NCI-H2081 (cell line): ENCODE measurements around the gene TSEN34.
"Not testable (repeated sequence)": the region's sequence is repeated elsewhere in the genome, so short reads cannot be mapped to it uniquely, and the experiment has no call there.

Experiments
- DNase-seq, 2 experiments: peaks; one replicate each; lab custom pipeline; 2025; lab: John Stamatoyannopoulos, UW

Gene TSEN34

DNA sequence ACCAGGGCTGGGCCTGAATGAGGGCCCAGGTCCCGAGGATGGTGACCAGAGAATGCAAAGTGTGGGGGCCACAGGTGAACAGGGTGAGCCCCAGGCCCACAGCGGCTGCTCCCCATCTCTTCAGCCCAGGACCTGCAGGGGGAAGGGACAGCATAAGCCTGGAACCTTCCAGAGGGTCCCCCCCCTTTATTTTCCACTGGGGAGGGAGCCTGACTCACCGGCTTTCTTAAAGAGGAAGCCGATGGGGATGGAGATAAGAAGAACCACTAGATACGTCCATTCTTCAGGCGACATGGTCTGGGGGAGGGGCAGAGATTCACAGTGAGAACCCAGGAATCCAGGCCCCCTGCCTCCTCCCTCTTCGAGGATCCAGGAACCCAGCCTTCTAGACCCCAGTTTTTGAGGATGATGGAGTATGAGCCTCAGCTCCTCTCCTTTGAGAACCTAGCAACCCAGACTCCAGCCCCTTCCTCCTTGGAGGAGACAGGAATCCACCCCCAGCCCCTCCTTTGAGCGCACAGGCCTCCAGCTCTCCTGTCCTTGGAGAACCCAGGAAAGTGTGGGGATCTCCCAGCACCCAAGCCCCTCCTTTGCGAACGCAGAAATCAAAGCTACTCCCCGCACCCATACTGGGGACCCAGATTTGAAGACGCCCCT lies 2.8 kb upstream of the TSEN34 start:
- no peak for DNase-seq

DNA sequence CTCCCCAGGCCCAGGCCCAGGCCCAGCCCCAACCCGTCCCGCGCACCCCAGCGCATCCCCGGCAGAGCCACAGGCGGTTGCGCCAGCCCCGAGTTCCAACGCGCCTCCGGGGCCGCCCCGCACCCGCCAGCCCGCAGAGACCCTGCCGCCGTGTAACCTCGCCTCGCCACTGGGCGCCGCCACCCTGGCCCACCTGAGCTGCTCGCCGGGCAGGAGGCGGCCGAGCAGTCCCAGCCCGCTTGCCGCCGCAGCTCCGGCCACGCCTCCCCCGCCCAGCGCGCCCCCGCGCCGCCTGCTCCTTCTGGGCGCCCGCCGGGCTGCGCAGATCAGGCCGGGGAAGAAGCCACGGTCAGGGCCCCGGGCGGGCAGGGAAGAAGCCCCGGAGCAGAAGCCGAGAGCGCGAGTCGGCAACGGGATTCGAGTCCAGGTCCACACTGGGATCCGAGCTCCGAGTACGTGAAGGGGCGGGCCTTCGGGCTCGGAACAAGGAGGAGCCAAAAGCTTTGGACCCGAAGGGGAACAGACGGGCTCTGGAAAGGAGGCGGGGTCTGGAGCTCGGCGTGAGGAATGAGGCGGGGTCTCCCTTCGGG lies 1.9 kb upstream of the TSEN34 start, which contains the start of gene MBOAT7:
Gene MBOAT7 (minus strand): TSS at position 436 of the 590 bp plus-strand sequence. CDS start 1,072 bp downstream, outside the sequence.
- peak in 1 of 2 experiments; percentile 54 for DNase-seq

DNA sequence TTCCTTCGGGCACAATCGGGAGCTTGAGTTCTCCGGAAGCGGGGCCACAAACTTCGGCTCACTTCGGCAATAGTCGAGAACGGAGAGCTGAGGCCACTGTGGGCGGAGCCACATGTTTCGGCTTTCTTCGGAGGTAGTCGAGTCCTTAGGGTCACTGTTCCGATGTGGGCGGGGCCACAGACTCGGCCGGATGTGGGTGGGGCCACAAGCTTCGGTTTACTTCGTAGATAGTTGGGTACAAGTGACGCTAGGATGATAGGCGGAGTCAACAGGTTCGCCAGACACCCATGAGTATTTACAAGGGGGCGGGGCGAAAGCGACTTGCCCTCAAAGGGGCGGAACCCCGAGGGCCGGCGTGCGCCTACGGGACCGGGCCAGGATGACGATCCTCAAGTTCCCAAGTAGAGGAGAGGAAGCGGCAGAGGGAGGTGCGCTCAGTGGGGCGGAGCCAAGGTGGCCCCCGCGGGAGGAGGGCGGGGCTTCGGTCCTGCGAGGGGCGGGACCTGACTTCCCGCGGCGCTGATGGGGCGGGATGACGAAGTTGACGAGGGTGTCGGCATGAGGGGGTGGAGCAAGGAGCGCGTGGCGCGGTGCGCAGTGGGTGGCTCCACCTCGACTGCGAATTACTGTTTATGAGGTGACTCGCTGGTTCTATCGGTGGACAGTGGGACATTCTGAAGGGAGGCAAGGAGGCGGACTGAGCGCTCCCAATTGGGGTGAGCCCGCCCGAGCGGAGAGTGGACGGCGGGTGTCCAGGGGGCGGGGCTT lies 1.2 kb upstream of the TSEN34 start:
- DNase-seq = peak; percentile 99

DNA sequence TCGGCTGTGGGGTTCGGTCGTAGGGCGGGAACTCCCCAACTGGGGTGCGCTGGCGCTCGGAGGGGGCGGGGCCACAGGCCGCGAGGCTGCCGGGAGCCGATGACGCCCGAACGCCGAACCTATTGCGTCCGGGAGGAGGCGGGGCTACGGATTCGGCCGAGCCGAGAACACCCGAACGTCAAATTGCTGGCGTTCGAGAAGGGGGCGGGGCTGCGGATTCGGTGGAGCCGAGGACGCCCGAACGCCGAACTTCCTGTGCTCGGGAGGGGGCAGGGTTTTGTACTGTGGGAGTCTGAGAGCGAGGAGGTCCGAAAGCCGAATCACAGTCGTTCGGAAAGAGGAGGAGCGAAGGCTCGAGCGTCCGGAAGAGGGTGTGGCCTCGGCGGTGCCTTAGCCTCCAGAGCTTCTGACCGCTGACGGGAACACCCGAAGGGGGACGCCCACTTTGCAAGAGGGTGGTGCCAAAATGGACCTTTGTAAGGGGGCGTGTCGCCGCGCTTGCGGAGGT lies 551 bp upstream of the TSEN34 start:
- peak; percentile 97 to 99 for DNase-seq

DNA sequence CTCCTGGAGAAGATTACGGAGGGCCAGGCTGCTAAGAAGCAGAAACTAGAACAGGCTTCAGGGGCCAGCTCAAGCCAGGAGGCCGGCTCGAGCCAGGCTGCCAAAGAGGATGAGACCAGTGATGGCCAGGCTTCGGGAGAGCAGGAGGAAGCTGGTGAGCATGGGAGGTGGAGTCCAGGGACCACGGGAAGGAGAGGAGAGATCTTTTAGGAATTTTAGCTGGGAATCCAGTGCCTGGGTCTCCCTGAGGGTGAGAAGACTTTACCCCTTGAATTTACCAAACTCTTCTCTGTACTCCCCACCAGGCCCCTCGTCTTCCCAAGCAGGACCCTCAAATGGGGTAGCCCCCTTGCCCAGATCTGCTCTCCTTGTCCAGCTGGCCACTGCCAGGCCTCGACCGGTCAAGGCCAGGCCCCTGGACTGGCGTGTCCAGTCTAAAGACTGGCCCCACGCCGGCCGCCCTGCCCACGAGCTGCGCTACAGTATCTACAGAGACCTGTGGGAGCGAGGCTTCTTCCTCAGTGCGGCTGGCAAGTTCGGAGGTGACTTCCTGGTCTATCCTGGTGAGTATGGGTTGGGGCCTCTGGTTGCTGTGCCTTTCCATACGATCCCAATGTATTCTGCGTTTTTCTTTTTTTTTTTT lies 824 bp downstream of the TSEN34 start:
- DNase-seq = no peak

DNA sequence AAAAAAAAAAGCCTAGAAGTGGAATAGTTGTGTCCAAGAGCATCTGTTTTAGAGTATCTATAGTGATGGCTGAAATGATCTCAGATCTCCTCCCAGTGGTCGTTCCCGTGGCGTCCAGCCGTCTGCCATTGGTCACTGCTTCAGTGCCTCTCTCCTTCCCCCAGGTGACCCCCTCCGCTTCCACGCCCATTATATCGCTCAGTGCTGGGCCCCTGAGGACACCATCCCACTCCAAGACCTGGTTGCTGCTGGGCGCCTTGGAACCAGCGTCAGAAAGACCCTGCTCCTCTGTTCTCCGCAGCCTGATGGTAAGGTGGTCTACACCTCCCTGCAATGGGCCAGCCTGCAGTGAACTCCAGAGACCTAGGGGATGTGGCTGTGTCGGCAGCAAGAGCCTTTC lies 1.9 kb downstream of the TSEN34 start:
- no peak for DNase-seq

DNA sequence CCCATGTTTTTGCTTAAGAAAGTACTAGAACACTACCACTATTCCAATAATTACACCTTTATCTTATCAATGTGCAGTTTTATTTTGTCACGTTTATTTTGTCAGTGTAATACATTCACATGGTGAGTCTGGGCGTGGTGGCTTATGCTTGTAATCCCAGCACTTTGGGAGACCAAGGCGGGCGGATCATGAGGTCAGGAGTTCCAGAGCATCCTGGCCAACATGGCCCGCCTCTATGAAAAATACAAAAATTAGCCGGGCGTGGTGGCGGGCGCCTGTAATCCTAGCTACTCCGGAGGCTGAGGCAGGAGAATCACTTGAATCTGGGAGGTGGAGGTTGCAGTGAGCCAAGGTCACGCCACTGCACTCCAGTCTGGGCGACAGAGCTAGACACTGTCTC lies 3.4 kb downstream of the TSEN34 start:
- not testable (repeated sequence) for DNase-seq

DNA sequence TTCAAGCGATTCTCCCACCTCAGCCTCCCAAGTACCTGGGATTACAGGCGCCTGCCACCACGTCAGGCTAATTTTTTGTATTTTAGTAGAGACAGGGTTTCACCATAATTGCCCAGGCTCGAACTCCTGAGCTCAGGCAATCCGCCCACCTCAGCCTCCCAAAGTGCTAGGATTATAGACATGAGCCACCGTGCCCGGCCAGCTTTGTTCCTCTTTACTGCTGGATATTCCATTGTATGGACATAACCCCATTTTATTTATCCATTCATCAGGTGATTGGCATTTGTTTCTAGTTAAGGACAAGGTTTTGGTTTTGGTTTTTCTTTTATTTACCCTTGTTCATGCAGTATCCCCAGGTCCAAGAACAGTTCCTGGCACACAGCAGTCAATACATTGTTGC lies 5.4 kb downstream of the TSEN34 start:
- no peak for DNase-seq

DNA sequence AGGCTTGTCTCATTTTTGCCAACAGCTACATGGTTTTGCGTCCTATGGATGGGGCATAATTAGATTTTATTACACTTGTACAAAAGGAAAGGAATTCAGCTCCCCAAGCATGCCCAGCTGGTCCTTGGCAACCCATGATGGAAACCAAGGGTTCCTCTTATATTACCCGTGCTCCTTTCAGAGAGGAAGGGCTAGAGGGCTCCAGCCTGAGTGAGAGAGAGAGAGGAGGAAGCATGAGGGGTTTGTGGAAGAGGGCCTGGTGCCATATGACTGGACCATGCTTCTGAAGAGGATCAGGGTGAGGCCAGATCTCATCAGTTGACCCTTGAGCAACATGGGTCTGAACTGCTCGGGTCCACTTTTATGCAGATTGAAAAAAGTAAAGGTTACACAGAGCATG lies 6.0 kb downstream of the TSEN34 start:
- DNase-seq = no peak

DNA sequence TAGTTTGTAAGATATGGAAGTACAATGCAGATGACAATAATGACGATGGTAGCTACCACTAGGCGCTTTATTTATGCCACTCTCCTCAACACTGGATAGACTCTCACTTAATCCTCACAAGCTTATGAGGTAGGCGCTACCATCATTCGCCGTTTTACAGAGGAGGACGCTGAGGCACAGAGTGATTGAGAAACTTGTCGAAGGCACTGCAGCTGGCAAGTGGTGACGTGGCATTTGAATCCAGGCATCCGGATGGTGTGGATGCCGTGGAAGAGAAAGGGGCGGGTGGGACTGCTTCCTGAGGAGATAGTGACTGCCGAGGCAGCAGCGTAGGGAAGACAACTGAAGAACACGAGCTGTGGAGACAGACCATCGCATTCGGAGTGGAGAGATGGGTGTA lies 8.3 kb downstream of the TSEN34 start:
- no peak for DNase-seq

DNA sequence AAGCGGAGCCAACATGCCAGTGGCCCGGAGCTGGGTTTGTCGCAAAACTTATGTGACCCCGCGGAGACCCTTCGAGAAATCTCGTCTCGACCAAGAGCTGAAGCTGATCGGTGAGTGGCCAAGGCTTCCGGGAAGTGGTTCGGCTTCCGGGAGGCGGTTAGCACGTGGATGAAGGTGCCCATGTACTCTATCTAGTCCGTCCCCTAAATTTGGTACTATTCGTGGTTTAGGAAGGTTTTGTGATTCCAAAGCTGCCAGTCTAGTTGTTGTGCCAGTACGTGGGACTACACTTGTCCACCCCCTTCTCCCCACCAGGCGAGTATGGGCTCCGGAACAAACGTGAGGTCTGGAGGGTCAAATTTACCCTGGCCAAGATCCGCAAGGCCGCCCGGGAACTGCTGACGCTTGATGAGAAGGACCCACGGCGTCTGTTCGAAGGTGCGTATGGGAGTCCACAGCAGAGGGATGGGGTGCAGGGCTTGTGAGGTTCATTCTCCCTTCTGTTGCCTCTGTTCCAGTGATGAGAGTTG lies 10.1 kb downstream of the TSEN34 start:
- DNase-seq = no peak

DNA sequence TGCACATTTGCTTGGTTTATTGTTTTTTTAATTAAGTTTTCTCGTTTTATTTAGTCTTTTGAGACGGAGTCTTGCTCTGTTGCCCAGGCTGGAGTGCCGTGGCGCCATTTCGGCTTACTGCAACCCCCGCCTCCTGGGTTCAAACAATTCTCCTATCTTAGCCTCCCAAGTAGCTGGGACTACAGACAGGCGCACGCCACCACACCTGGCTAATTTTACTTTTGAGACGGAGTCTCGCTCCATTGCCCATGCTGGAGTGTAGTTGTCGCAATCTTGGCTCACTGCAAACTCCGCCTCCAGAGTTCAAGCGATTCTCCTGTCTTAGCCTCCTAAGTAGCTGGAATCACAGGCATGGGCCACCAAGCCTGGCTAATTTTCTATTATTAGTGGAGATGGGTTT lies 10.9 kb downstream of the TSEN34 start:
- DNase-seq = no peak

DNA sequence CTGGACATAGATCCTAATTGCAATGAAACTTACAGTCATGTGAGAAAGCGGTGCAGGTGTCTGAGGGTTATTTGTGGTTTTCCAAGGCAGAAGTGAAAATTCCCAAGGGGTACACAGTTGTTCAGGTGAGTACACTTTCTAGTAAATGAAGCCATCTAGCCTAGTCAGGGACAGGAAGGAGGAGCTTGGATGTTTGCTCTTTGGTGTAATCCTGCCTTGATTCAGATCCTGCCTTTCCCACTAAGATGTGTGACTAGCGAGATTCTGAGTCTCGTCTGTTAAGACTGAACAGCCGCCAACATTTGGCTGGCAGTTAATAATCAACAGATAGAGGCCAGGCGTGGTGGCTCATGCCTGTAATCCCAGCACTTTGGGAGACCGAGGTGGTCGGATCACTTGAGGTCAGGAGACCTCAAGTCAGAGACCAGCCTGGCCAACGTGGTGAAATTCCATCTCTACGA lies 12.1 kb downstream of the TSEN34 start:
- DNase-seq = no peak

DNA sequence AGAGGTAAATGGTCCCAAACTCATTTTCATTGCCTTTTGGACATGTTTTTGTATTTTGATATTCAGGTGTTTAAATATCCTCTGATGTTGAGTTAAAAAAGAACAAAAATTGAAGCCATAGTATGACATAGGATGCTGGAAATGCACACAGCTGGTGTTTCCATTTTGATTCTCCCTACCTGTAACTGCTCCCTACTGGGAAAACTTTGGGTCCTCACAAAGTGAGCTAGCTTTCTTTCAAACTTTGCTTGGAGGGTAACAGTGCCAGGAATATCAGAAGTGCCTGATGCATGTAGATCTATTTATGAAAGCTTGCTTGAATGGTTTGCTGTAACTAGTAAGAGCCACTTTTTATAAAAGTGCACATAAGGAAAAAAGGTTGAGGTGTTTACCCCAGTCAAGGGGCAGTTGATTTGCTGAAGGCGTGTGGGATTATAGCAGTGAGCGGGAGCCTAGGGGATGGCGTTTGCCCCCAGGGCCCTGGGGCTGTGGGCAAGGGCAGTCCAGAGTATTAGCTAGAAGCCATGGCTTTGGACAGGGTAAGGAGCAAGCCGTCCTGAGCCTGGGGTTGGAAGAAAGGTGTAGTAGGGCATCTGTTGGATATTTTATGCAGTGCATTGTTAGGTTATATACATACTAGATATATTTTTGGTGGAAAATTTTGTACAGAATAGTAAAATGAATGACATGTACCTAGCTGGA lies 13.8 kb downstream of the TSEN34 start:
- DNase-seq = no peak

DNA sequence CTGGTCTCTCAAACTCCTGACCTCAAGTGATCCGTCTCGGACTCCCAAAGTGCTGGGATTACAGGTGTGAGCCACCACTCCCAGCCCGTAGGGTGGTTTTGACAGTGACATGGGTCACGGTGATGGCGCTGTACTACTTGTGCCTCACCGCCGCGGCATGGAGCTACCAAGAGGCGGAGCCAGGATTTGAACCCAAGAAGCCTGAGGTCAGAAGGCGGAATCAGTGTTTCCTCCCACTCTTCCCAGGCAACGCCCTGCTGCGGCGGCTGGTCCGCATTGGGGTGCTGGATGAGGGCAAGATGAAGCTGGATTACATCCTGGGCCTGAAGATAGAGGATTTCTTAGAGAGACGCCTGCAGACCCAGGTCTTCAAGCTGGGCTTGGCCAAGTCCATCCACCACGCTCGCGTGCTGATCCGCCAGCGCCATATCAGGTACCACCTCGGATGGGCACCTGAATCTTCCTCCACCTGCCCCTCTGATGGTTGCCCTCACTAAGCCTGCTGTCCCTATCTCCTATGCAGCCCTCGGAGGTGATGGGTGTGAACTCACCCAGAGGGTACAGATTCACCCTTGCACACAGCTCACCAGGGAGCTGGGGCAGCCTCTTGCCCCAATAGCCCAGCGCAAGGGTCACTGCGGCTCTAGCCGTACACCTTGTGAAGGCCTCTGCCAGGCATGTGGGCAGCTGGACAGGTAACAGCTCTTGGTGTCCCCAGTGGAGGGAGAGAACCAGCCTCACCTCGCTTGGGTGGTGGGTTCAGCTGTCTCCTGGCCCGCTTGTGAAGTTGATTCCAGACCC lies 15.1 kb downstream of the TSEN34 start:
- no peak for DNase-seq

DNA sequence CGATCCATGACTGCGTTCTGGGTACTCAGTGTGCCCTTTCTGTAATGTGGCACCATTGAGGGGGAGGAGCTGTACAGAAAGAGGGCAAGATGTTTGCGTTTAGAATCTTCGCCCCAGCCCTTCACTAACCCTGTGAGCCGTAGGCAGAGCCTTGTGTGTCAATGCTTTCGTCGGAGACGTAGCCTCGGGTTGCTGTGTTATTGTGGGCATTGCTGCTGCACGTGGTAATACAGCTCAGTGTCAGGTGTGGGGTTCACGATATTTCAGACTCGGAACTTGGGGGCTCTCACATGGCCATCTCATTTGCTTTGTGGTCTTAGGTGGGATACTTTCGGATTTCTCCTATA lies 15.7 kb downstream of the TSEN34 start:
- DNase-seq = no peak

DNA sequence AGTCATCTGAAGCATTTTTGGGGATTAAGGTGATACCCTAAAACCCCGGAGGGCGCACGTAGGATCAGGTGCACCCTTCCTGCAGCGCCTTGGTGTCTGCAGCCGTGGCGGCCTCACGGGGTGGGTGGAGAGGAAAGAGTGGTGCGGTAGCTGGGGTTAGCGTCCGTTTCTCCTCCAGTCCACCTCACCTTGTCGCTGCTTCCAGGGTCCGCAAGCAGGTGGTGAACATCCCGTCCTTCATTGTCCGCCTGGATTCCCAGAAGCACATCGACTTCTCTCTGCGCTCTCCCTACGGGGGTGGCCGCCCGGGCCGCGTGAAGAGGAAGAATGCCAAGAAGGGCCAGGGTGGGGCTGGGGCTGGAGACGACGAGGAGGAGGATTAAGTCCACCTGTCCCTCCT lies 16.1 kb downstream of the TSEN34 start:
- not testable (repeated sequence) for DNase-seq

DNA sequence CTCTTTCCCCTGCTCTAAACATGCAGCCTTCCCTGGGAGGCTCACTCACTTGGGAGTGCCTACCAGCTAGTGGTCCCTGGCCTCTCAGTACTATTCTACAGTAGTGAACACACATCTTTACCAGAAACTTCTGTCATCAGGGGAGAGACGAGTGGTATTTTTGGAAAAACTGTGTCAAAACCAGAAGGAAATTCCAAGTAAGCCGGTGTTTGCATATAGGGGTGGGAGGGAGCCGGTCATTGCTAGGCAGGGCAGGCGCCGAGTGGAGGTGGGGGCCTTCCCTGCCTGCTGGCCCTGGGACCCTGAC lies 16.5 kb downstream of the TSEN34 start:
- DNase-seq = no peak

DNA sequence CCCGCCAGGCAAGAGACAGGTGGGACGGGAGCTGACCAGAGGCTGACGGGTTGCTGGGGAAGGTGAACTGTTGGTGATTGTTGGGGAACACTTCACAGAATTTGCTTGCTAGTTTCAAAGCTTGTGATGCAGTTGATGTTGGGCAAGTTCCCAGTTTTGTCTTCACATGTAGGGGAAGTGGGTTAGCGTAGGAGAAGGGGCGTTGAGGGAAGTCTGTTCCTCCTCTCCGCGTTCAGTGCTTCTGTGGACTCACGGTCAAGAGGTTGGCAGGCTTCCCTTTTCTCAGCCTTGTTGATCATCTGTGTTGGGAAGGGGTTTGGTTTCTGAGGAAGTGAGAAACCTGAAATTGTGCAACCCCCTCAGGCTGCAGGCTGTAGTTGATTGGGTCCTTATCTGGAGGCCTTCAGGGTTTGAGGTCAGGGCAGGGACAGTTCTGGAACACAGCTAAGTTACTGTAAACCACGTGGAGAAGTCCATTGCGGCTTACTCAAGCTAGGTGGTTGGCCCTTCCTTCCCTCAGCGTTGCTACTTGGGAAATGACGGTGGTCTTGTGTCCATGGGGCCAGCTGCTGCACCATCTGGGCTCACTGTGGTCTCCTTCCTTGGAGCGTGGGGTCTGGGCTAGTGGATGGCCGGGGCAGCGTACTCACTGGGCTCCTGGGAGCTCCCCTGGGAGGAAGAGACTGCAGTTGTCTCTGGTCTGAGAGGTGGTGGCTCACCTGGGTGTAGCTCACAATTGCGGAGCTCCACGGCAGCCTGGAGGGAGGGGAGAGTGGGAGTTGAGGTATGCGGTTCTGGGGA lies 17.1 kb downstream of the TSEN34 start:
- no peak for DNase-seq

DNA sequence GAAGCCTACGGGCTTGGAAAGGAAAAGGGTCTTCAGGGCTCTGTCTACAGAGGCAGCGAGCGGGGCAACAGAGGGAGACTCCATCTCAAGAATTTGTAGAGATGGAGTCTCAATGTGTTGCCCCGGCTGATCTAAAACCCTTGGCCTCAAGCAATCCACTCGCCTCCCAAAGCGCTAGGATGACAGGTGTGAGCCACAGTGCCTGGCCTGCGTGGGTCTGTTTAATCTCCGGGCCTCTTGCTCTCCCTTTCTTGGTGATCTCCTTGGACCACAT lies 17.6 kb downstream of the TSEN34 start:
- DNase-seq = no peak
